Renal cortical epithelial cell (primary cell): ENCODE results near the gene HNRNPU. TPM values are rescaled to one million over a fixed set of nuclear protein-coding genes. Genes with fewer than 3 reads are reported as not detected.

ENCODE experiments used
- DNase-seq: peaks from one replicate; pipeline ENCODE4 v3.0.0-alpha.2; 2011; ENCODE audit warnings: low read depth
- total RNA-seq: library from RNA; depleted of rRNA; stranded (reverse); fragments of >200 nt; gene quantifications from 2 replicates; pipeline ENCODE4 v1.2.3, GENCODE V29; 2014

HNRNPU gene
- 318 and 637 TPM in 2 replicates for total RNA-seq

DNA sequence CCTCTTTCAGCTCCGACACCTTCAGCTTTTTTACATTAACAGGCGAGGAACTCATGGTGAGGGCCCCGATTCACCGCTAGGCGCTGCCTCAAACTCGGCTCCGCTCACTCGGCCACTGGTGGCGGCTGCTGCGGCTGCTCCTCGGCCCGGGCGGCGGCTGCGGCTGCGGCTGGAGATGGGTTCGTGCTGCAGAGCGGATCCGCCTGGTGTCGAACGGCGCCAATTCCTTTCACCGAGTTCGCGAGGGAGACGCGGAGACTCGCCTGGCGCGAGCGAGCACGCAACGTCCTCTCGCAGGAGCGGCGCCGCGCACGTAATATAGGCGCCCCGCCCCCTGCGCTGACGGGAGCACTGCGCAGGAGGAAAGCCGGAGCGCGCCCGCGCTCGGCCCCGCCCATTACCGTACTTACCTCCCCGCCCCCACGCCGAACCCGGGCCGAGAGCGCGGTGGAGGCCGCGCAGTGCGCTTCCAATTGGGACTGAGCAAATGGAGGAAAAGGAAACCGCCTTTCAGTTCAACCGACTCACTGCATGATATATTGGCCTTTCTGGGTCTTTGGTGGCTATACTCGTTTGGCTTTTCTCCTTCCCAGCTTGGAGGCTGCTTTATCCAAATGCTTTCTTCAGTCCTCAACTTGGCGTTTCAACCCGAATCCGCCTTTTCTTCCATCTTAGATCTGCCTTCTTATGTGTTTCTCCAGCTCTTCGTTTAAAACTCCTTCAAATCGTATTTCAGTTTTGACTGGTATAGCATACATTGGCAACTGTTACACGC is at the start of gene HNRNPU:
Gene HNRNPU (minus strand): TSS at position 291 of the 775 bp plus-strand sequence. CDS start 236 bp downstream, at position 55.
- peak; percentile 85 for DNase-seq

DNA sequence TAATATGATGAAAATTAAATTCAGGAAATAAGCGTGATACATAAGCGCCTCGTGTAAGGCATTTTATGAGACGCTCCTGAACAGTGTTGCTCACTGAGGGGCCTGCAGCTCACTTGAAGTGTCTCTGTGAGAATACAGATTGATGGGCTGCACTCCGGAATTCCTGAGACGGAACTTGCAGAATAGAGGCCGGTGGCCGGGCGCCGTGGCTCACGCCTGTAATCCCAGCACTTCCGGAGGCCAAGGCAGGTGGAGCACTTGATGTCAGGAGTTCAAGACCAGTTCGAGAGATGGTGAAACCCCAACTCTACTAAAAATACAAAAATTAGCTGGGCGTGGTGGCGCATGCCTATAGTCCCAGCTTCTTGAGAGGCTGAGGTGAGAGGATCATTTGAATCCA is 49.5 kb upstream of the HNRNPU start:
- DNase-seq, result no peak

DNA sequence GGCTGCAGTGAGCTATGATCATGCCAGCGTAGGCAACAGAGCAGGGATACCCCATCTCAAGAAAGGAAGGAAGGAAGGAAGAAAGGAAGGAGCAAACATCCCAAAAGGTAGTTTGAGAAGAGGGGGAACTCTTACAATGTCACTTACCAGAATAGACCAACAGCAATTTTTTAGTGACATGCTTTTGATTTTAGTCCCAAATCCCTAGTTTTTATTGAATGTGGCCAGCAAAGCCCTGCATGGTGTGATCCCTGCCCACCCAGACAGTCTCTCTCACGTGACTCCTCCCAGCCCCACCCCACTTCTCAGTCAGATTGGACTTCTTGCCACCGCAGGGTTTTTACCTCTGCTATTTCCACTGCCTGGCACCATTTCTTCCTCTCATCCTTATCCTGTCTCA is 39.8 kb upstream of the HNRNPU start:
- DNase-seq, result no peak

DNA sequence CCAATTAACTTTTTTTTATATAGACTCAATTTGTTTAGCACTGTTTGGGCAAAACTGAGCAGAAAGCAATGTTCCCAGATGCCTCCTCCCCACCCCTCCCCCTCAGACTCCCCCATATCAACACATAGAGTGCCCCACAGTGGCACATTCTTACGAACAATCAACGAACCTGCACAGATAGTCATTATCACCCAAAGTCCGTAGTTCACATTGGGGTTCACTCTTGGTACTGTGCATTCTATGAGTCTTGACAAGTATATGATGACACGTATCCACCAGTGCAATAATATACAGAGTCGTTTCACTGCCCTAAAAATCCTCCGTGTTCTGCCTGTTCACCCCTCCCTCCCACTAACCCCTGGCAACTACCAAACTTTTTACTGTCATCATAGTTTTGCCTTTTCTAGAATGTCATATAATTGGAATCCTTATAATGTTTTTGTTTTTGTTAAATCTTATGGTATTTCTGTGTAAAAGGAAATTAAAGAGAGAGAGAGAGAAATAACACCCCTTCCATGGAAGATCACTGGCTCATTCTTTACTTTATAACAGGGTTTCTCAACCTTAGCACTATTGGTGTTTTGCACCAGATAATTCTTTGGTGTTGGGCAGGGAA is 37.2 kb upstream of the HNRNPU start:
- DNase-seq, result no peak

DNA sequence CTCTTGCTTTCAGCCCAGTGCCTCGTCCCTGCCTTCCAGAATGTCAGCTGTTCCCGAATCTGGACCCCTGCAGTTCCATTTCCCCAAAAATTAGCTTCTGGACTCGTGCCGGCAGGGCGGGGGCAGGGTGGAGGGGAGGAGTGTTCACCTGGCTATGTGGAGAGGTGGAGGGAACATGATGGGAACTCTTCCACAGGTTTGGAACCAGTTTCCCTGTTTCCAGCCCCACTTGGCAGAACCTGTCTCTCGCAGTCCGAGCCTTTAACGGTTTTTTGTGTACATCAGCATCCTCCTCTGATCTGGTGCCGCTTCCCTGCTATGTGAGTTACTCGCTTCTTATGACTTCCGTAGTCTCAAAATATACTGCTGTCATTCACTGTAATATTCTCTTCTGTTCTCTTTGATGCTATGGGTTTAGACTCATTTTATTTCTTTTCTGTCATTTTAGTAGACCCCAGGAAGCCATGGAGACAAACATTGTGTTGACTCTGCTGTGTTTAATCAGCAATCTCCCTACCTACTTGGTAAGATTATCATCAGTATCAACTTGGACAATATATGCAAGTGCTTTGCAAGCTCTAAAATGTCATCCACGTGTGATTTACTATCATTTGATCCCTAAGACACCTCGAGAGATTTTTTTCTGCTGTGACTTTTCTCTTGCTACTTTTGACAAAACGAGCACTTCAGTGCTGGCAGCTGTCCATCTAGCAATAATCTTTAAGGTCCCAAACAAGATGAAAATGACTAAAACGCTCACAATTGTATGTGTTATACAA is 33.3 kb upstream of the HNRNPU start:
- no peak for DNase-seq

DNA sequence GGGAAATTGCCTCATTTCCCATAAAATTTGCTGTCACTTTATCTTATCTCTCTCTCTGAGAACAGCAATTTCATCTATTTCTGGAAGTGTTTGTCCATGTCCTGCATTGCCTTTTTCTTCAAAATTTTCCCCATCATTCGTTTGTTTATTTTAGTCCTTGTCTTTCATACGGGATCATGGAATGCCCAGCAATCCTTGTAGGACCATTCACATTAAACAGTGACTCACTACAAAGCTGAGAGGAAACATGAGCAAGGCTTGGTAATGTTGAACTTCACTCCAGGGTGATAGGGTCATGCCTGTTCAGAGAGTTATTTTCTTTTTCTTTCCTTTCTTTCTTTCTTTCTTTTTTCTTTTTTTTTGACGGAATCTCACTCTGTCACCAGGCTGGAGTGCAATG is 32.2 kb upstream of the HNRNPU start:
- peak; percentile 58 for DNase-seq

DNA sequence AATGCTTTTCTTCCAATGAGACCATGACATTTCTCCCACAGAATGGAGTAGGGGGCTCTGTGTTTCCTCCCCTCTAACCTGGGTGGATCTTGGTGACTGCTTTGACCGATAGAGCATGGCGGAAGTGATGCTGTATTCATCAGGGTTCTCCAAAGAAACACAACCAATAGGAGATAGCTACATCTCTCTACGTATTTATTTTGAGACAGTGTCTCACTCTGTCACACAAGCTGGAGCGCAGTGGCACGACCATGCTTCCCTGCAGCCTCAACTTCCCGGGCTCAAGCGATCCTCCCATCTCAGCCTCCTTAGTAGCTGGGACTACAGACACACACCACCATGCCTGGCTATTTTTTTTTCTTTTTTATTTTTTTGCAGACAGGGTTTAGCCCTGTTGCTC is 29.5 kb upstream of the HNRNPU start:
- DNase-seq, result no peak

- no peak for DNase-seq
These were observed 22.9 kb upstream of the HNRNPU start for GRCh38 chr1:244887281-244887680.

DNA sequence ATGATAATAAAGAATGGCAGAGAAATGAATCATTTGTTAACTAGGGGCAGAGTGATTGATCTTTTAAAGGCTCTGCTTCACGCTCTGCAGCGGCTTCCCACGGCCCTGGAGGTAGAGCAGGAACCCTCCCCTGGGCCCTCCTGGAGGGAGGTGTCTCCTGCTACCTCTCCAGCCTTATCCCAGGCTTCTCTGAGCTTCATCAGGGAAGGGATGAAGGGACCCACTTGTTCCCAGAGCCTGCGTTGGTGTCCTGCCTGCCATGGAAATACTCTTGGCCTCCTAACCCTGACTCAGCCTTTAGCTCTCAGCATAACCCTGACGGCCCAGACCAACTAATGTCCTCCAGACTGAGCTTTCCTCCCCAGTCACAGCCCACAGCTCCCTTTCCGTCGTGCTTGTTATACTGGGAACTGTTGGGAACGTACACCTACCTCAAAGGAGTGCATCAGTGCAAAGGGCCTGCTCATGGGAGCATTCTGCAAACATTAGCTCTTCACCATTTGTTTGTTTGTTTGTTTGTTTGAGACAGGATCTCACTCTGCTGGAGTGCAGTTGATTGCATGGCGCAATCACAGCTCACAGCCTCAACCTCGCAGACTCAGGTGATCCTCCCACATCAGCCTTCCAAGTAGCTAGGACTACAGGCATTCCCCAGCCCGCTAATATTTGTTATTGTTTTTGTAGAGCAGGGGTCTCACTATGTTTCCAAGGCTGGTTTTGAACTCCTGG is 17.4 kb upstream of the HNRNPU start:
- no peak for DNase-seq

DNA sequence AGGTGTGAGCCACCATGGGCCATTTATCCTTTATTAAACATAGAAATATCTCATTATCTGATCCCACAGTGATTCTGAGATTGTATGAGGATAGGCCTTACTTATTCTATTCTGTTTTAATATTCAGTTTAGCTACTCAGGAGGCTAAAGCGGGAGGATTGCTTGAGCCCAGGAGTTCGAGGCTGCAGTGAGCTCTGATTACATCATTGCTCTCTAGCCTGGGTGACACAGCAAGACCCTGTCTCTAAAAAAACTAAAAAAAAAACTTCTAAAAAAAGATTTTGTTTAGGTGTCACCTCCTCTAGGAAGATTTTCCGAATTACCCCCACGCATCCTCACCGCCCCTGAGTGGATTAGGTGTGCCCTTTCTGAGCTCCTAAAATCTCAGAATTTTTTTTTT is 14.3 kb upstream of the HNRNPU start:
- DNase-seq, result no peak

- DNase-seq, result no peak
These were observed 12.0 kb upstream of the HNRNPU start for GRCh38 chr1:244876228-244876910.

- no peak for DNase-seq
These were observed 10.7 kb upstream of the HNRNPU start for GRCh38 chr1:244874974-244875579.

- DNase-seq, result no peak
These were observed 5.6 kb upstream of the HNRNPU start for GRCh38 chr1:244869950-244870349.

DNA sequence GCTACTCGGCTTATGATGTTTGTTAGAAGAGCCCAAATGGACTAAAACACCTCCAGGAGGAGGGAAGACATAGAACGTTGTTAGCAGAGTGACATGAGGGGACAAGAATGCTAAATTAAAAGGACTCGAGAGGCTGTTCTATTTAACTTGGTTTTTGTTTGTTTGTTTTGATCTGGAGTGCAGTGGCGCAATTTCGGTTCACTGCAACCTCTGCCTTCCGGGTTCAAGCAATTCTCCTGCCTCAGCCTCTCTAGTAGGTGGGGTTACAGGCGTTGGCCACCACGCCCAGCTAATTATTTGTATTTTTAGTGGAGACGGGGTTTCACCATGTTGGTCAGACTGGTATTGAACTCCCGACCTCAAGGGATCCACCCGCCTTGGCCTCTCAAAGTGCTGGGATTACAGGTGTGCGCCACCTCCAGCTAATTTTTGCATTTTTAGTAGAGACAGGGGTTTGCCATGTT is 5.1 kb upstream of the HNRNPU start:
- DNase-seq, result no peak

GRCh38 chr1:244868484-244869363 is 4.4 kb upstream of the HNRNPU start:
- DNase-seq, result no peak

DNA sequence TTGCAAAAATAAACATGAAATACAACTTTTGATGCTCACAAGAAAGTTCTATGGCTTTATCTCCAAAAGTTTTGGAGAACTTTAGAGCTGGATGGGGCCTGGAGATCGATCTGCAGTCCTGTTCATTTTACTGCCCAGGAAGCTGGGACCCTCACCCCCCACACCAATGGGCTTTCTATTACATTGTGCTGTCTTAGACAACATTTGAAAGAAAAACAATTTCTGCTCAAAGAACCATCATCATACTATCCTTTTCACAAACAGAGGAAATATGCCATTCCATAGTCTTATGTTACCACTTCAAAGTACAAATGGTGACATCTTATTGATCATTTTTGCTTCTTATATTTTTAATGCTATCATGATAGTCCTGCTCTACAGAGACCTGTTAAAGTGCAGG is 2.0 kb upstream of the HNRNPU start:
- DNase-seq, result no peak

DNA sequence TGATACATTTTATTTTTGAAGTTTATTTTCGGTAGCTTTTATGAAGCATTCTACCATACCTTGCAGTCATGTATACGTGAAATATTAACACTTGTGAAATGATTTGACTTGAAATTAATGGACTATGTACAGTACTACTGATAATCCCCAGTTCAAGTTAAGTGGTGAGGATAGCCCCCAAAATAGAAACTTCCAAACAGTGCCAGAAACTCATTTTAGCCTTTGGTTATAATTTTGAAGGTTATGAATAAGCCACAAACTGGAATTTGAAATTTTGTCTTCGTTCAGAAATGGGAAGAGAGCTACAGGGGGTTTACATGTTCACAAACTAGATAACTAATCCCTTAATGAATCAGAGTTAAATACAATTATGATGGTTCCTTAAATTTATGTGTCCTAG is 1.5 kb upstream of the HNRNPU start:
- DNase-seq, result no peak

DNA sequence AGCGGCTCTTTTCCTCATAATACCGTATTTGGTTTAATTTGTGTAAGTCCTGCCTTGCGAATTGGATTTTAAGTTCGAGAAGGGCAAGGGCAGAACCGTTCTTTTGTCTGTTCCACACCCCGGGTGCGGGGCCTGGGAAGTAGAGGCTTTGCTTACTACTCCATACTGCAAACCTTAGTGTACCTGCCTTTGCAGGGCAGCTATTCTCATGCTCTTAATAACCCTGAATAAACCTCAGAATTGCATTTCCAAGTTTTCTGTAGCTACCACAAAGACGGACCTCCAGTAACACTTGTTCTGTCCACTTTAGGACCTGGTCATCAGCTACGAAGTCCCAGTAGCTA is 657 bp upstream of the HNRNPU start:
- DNase-seq, result no peak

DNA sequence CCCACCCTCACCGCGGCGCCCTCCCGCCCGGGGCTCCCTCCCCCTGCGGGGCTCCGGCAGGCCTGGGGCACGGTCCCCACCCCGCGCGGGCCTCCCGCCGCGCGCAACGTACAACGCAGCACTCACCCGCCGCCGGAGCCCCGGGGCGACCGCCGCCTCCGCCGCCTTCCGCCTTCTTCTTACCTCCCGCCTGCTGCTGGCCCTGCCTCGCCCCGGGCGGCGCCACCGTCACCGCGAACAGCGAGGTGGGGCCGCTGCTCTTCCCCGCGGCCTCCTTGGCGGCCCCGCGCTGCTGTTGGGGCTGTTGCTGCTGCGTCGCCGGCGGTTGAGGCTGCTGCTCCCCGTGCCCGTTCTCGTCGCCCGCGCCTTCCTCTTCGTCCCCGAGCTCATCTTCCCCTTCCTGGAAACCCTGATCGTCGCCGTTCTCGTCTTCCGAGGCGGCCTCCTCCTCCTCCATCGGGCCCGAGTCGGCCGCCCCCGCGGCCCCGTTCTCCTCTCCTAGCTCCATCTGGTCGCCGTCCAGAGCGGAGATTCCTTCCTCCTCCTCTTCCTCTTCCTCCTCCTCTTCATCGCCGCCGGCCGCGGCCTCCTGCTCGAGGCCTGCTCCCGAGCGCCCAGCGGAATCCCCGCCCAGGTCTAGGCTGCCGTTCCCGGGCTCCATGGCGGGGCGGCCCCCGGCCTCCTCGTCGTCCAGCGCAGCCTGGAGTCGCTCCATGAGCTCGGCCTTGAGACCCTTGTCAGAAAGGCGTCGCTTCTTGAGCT is 671 bp downstream of the HNRNPU start:
- DNase-seq, result no peak
